ENCODE data around the gene THSD7B. TPM values are rescaled to one million over a fixed set of nuclear protein-coding genes. Genes with fewer than 3 reads are reported as not detected.

Gene THSD7B
- total RNA-seq, 1 donor from 2014 or later, result not detected

DNA sequence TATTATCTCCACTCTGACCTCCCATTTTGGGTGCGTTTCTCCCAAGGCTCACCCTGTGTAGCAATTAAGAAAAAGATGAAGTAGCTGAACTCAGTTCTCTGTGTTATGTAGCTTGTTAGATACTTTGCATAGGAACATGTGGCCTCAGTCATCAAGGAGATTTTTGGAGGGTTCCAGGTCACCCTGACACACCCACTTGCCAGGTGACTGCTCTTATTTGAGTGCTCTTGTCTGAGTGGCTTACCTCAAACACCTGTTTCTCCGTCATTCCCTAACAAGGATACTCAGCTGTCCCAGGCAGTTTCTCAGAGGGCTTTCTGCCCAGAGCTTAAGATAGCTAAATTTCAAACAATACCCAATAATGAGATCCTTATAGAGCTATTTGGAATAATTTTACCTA is 621.7 kb downstream of the THSD7B start:
- DNase-seq (ENCODE audit: low spot score), result no peak
- no peak overlapping the region for H3K27ac Mint-ChIP-seq
- intact Hi-C loops (cut with micrococcal nuclease), result no loop called here
- H3K4me1 Mint-ChIP-seq (ENCODE audit: low read depth), result no peaks in the 10 kb centered on the region
- no peaks in the 10 kb centered on the region for H3K36me3 Mint-ChIP-seq (ENCODE audit: low read depth)
- H3K27me3 Mint-ChIP-seq (ENCODE audit: insufficient read depth), result no peaks in the 10 kb centered on the region
- no peak overlapping the region for H3K4me3 Mint-ChIP-seq
- peaks cover 18% of the 10 kb centered on the region for H3K9me3 Mint-ChIP-seq

DNA sequence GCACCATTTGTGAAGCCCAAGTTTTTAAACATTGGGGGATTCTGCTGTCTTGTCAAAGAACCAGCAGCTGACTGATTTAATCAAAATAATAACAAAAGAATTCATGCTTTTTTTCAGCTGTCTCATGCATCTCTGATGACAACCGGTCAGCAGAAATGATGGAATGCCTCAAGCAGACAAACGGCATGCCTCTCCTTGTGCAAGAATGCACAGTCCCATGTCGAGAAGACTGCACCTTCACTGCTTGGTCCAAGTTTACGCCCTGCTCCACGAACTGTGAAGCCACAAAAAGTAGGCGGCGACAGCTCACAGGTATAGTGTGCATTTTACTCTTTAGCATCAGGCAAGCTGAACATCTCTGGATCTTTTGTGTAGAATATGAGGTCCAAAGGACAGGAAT is 640.2 kb downstream of the THSD7B start:
- Mint-ChIP-seq H3K27me3 (ENCODE audit: insufficient read depth) (no peaks in the 10 kb centered on the region), H3K9me3 (no peaks in the 10 kb centered on the region), H3K27ac (no peak overlapping the region), H3K4me1 (ENCODE audit: low read depth) (no peaks in the 10 kb centered on the region), H3K36me3 (ENCODE audit: low read depth) (no peaks in the 10 kb centered on the region), H3K4me3 (no peak overlapping the region)
- intact Hi-C loops (cut with micrococcal nuclease), result no loop called here
- DNase-seq (ENCODE audit: low spot score), result no peak

DNA sequence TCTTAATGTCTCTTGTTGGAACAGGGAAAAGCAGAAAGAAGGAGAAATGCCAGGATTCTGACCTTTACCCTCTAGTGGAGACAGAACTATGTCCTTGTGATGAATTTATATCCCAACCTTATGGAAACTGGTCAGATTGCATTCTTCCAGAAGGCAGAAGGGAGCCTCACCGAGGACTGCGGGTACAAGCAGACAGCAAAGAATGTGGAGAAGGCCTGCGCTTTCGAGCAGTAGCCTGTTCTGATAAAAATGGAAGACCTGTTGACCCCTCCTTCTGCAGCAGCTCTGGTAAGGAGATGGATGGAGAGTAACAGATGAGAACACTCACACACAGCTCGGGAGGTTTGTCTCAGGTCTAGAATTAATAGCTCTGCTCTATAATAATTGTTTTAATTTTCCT is 646.2 kb downstream of the THSD7B start:
- no peaks in the 10 kb centered on the region for H3K36me3 Mint-ChIP-seq (ENCODE audit: low read depth)
- no peaks in the 10 kb centered on the region for H3K9me3 Mint-ChIP-seq
- H3K27ac Mint-ChIP-seq, result no peak overlapping the region

DNA sequence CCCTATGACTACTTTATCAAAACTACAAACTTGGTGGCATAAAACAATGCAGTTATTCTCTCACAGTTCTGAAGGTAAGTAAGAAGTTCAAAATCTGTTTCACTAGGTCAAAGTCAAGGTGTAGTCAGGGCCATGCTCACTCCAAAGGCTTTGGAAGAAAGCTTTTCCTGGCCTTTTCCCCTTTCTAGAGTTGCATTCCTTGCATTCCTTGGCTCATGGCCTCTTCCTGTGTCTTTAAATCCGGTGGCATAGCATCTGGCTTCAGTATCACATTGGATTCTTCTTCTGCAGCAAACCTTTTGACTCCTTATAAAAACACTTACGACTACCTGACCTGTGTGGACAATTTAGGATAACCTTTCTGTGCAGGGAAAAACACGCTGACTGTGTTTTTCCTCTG is 655.4 kb downstream of the THSD7B start:
- intact Hi-C loops (cut with micrococcal nuclease), result no loop called here

More for the DNA sequence above, 646.2 kb downstream of the THSD7B start:
- no peak overlapping the region for H3K4me3 Mint-ChIP-seq
- DNase-seq (ENCODE audit: low spot score), result no peak
- H3K4me1 Mint-ChIP-seq (ENCODE audit: low read depth), result no peaks in the 10 kb centered on the region
- H3K27me3 Mint-ChIP-seq (ENCODE audit: insufficient read depth), result no peaks in the 10 kb centered on the region
- intact Hi-C loops (cut with micrococcal nuclease), result no loop called here

DNA sequence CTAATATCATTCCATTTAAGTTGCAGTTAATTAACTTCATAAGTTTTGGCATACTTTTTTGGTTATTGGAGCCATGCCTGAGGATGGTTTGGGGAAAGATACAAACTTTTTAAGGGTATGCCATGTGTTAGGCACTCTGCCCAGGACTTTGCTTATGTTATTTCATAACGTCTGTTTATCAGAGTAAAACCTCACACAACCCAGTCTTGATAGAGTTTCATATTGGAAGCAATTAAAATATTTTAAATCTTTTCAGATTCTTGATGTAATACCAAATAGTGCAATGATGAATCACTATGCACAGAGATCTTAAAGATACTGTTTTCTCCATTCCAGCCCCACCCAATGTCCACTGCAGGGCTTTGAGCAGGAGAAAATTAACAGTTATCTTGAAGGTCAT is 669.8 kb downstream of the THSD7B start:
- H3K36me3 Mint-ChIP-seq (ENCODE audit: low read depth), result no peaks in the 10 kb centered on the region
- DNase-seq (ENCODE audit: low spot score), result no peak
- no peak overlapping the region for H3K4me3 Mint-ChIP-seq
- no peaks in the 10 kb centered on the region for H3K4me1 Mint-ChIP-seq (ENCODE audit: low read depth)
- no peaks in the 10 kb centered on the region for H3K9me3 Mint-ChIP-seq
- intact Hi-C loops (cut with micrococcal nuclease), result no loop called here
- H3K27ac Mint-ChIP-seq, result no peak overlapping the region
- H3K27me3 Mint-ChIP-seq (ENCODE audit: insufficient read depth), result no peaks in the 10 kb centered on the region

More for the DNA sequence above, 655.4 kb downstream of the THSD7B start:
- no peaks in the 10 kb centered on the region for H3K9me3 Mint-ChIP-seq
- no peaks in the 10 kb centered on the region for H3K4me1 Mint-ChIP-seq (ENCODE audit: low read depth)
- no peak overlapping the region for H3K4me3 Mint-ChIP-seq
- no peaks in the 10 kb centered on the region for H3K36me3 Mint-ChIP-seq (ENCODE audit: low read depth)
- H3K27me3 Mint-ChIP-seq (ENCODE audit: insufficient read depth), result no peaks in the 10 kb centered on the region
- DNase-seq (ENCODE audit: low spot score), result no peak
- no peak overlapping the region for H3K27ac Mint-ChIP-seq

DNA sequence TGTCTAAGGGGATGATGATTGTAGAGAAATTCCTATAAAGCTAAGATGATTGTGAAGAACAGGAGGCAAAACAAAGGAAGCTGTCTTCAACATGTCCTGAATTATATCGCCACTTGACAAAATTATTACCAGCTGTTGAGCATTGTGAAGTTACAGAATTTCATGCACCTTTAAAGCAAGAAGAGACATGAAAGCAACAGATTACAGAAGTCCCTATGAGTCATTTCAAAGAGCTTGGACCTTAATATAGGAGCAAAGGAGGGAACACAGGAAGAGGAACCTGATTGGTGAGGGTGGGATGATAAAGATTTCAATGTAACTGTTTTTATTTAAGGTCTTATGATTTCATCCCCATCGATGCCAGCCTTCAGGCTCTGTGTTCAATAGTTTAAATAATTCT is 672.0 kb downstream of the THSD7B start:
- no peak overlapping the region for H3K27ac Mint-ChIP-seq
- H3K4me3 Mint-ChIP-seq, result no peak overlapping the region
- intact Hi-C loops (cut with micrococcal nuclease), result no loop called here
- no peaks in the 10 kb centered on the region for H3K27me3 Mint-ChIP-seq (ENCODE audit: insufficient read depth)
- no peaks in the 10 kb centered on the region for H3K9me3 Mint-ChIP-seq
- no peak for DNase-seq (ENCODE audit: low spot score)
- no peaks in the 10 kb centered on the region for H3K4me1 Mint-ChIP-seq (ENCODE audit: low read depth)
- no peaks in the 10 kb centered on the region for H3K36me3 Mint-ChIP-seq (ENCODE audit: low read depth)

DNA sequence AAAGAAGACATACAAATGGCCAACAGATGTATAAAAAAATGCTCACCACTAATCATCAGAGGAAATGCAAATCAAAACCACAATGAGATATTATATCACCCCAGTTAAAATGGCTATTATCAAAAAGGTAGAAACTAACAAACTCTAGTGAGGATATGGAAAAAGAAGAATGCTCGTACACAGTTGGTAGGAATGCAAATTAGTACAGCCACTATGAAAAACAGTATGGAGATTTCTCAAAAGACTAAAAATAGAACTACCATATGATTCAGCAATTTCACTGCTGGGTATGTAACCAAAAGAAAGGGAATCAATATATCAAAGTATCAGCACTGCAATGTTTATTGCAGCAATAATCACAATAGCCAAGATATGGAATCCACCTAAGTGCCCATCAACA is 679.6 kb downstream of the THSD7B start:
- H3K9me3 Mint-ChIP-seq, result peaks cover 4% of the 10 kb centered on the region
- DNase-seq (ENCODE audit: low spot score), result no peak
- intact Hi-C loops (cut with micrococcal nuclease), result no loop called here
- no peaks in the 10 kb centered on the region for H3K27me3 Mint-ChIP-seq (ENCODE audit: insufficient read depth)
- no peaks in the 10 kb centered on the region for H3K36me3 Mint-ChIP-seq (ENCODE audit: low read depth)
- no peaks in the 10 kb centered on the region for H3K4me1 Mint-ChIP-seq (ENCODE audit: low read depth)
- H3K27ac Mint-ChIP-seq, result no peak overlapping the region
- H3K4me3 Mint-ChIP-seq, result no peak overlapping the region

DNA sequence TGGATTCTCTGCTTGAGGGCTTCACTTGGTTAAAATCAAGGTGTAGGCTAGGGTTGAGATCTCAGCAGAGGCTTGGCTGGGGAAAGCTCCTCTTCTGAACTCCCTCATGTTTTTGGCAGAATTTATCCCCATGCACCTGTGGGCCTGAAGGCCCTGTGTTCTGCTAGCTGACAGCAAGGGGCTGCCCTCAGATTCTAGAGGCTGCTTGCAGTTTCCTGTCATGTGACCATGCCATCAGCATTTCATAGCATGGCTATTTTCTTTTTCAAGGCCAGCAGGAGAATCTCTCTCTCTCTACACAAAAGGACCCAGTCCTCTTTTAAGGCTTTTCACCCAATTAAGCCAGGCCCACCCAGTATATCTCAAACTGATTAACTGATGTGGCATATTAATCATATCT is 684.1 kb downstream of the THSD7B start:
- H3K27ac Mint-ChIP-seq, result no peak overlapping the region
- no peaks in the 10 kb centered on the region for H3K4me1 Mint-ChIP-seq (ENCODE audit: low read depth)

DNA sequence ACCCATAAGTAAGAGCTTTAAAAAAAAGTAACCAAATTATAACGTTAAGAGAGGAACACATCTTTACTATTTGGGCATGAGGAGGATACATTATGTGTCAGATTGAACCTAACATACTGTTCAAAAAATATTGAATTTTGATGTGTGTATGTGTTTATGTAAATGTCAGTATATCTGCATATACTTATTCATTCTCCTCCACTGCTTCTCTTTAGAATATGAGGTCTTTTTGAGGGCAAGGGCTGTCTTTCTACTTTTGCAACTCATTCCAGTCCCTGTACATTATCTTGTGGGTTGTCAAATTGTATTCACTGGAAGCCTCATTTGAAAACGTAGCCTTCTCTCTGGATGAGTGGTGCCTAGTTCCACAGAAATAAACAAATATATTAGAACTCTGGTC is 689.5 kb downstream of the THSD7B start:
- no peaks in the 10 kb centered on the region for H3K27me3 Mint-ChIP-seq (ENCODE audit: insufficient read depth)
- H3K4me1 Mint-ChIP-seq (ENCODE audit: low read depth), result no peaks in the 10 kb centered on the region
- intact Hi-C loops (cut with micrococcal nuclease), result no loop called here
- no peak for DNase-seq (ENCODE audit: low spot score)
- H3K27ac Mint-ChIP-seq, result no peak overlapping the region
- H3K4me3 Mint-ChIP-seq, result no peak overlapping the region
- H3K36me3 Mint-ChIP-seq (ENCODE audit: low read depth), result no peaks in the 10 kb centered on the region
- H3K9me3 Mint-ChIP-seq, result no peaks in the 10 kb centered on the region

More for the DNA sequence above, 684.1 kb downstream of the THSD7B start:
- Mint-ChIP-seq H3K9me3 (peaks cover 4% of the 10 kb centered on the region), H3K27me3 (ENCODE audit: insufficient read depth) (no peaks in the 10 kb centered on the region), H3K4me3 (no peak overlapping the region), H3K36me3 (ENCODE audit: low read depth) (no peaks in the 10 kb centered on the region)
- intact Hi-C loops (cut with micrococcal nuclease), result no loop called here
- no peak for DNase-seq (ENCODE audit: low spot score)

DNA sequence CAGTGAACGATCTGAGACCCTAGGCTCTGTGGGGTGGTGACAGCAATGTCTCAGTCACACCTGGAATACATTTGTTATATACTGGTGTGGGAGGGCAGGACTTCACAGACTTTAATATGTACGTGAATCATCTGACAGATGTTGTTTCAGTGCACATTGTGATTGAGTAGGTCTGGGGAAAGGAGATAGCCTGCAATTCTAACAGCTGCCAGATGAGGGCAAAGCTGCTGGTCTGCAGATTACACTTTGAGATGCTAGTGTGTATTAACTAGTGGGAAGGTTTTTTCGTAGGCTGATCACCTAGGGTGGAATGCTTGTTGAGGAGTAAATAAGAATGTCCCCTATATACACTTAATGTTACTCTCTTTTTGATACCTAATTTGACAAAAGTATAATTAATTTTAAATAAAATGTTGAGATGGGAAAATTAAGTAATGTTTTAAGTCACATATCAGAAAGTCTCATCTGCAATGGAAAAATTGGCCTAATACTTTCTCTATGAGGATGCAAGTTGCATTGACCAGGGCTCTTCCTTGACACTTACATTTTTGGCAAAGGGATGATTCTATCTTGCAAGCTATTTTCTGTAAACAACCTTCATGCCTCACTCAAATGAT is 702.0 kb downstream of the THSD7B start:
- Mint-ChIP-seq H3K4me1 (ENCODE audit: low read depth) (no peaks in the 10 kb centered on the region), H3K36me3 (ENCODE audit: low read depth) (no peaks in the 10 kb centered on the region), H3K9me3 (no peaks in the 10 kb centered on the region), H3K27ac (no peak overlapping the region), H3K4me3 (no peak overlapping the region), H3K27me3 (ENCODE audit: insufficient read depth) (no peaks in the 10 kb centered on the region)
- intact Hi-C loops (cut with micrococcal nuclease), result loop anchor here (1.0 kb wide), 1 partner anchor 371 kb away; no protein-coding TSS in a partner anchor
- DNase-seq (ENCODE audit: low spot score), result no peak

DNA sequence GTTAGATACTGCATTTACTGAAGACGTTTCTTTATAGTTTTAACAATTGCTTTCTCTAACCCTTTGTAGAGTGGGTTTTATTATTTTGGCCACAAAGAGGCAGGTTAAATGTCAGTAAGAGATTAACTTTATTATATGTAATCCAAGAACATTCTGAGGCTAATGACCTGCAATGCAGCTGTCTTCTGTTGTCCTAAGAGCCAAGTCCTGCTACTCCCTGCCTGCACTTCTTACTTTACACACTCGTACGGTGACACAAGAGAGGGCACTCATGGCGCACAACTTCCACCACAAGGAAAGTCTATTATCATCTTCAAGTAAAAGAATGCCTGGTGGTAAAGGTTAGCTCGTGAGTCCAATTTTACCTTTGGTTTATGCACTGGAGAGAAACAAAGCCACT is 727.9 kb downstream of the THSD7B start:
- H3K4me3 Mint-ChIP-seq, result no peak overlapping the region
- intact Hi-C loops (cut with micrococcal nuclease), result no loop called here
- no peaks in the 10 kb centered on the region for H3K36me3 Mint-ChIP-seq (ENCODE audit: low read depth)
- H3K27me3 Mint-ChIP-seq (ENCODE audit: insufficient read depth), result no peaks in the 10 kb centered on the region
- no peaks in the 10 kb centered on the region for H3K4me1 Mint-ChIP-seq (ENCODE audit: low read depth)
- H3K9me3 Mint-ChIP-seq, result no peaks in the 10 kb centered on the region
- H3K27ac Mint-ChIP-seq, result no peak overlapping the region
- no peak for DNase-seq (ENCODE audit: low spot score)

DNA sequence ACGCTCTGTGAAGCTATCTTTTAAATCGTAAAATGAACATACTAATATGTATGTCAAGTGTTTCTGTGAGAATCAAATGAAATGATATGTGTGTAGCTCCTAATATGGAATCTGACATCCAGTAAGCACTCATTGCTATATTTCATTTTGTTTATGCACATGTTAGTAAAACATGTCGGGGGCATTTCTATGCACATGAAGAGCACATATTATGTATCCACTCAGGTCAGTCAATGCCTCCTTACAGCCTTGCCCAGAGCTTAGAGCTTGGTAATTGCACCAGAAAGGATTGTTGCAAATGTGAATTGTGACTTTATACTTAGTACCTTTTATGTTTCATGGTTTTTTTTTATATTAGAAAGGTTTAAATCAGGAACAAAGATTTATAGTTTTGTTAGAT is 735.3 kb downstream of the THSD7B start:
- no peak overlapping the region for H3K27ac Mint-ChIP-seq
- no peak for DNase-seq (ENCODE audit: low spot score)
- no peaks in the 10 kb centered on the region for H3K27me3 Mint-ChIP-seq (ENCODE audit: insufficient read depth)
- no peaks in the 10 kb centered on the region for H3K36me3 Mint-ChIP-seq (ENCODE audit: low read depth)
- no peak overlapping the region for H3K4me3 Mint-ChIP-seq
- no peaks in the 10 kb centered on the region for H3K4me1 Mint-ChIP-seq (ENCODE audit: low read depth)
- H3K9me3 Mint-ChIP-seq, result no peaks in the 10 kb centered on the region
- intact Hi-C loops (cut with micrococcal nuclease), result no loop called here

DNA sequence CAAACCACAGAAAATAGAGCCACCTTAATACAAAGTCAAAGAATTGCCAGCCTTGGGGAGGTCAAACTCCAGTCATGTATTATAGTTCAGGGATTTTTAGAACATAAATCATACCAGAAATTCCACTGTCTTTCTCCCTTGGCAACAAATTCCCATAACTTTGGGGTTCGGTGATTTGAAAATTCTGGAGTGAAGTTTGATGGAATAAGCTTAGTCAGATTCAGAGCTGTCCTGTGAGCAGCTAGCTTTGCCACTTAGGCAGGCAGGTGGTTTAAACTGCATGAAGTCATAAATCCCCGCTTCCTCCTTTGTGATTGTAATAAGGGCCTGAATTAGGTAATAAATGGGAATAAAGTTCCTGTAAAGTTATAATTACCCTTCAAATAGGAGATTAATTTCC is 741.9 kb downstream of the THSD7B start:
- Mint-ChIP-seq H3K27me3 (ENCODE audit: insufficient read depth) (no peaks in the 10 kb centered on the region), H3K9me3 (no peaks in the 10 kb centered on the region), H3K27ac (no peak overlapping the region), H3K36me3 (ENCODE audit: low read depth) (no peaks in the 10 kb centered on the region), H3K4me3 (no peak overlapping the region), H3K4me1 (ENCODE audit: low read depth) (no peaks in the 10 kb centered on the region)
- intact Hi-C loops (cut with micrococcal nuclease), result no loop called here
- DNase-seq (ENCODE audit: low spot score), result no peak

DNA sequence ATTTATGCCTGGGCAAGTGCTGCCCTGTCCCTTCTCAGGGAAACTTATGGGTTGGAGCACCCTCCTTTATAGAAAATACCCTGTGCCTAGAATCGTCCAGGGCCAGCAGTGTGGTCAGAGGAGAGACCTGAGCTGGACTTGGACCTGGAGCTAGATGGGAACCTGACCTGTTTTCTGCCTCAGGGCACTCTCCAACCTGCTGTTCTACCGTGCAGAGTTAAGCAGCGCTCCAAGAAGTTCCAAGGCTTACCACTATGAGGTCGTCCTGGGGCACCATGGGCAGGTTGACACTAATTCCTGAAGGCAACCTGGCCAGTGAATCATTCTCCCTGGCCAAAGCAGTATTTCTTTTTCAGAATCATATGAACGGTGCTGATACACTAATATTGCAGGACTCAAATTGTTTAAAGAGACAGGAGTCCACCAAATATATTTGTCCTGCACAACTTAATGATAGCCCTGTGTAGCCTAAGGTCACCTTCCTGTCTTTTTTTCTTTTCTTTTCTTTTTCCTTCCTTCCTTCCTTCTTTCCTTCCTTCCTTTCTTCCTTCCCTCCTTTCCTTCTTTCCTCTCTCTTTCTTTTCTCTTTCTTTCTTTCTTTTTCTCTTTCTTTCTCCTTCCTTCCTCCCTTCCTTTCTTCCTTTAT is 743.5 kb downstream of the THSD7B start:
- H3K27ac Mint-ChIP-seq, result no peak overlapping the region
- H3K4me3 Mint-ChIP-seq, result no peak overlapping the region
- DNase-seq (ENCODE audit: low spot score), result no peak
- no peaks in the 10 kb centered on the region for H3K27me3 Mint-ChIP-seq (ENCODE audit: insufficient read depth)
- no peaks in the 10 kb centered on the region for H3K4me1 Mint-ChIP-seq (ENCODE audit: low read depth)
- no peaks in the 10 kb centered on the region for H3K9me3 Mint-ChIP-seq
- H3K36me3 Mint-ChIP-seq (ENCODE audit: low read depth), result no peaks in the 10 kb centered on the region
- intact Hi-C loops (cut with micrococcal nuclease), result no loop called here

All from activated T-helper 1 cell treated with anti-CD3 and anti-CD28 coated beads, Interleukin-12 subunit alpha, Interleukin-12 subunit beta, Interleukin-2, Interleukin-4 antibody, amounts not matched to agents 30 ng/mL and 10 ng/mL and 1 ng/mL, durations not matched to agents 14 hours and 24 hours and 36 hours (primary cell).